ENCODE results near the gene FHAD1.
A peak's percentile ranks its signal among the peaks of the same experiment; 100 is the strongest.

The FHAD1 gene

GRCh38 chr1:15342408-15342967 lies 95.5 kb downstream of the FHAD1 start:
- H3K36me3 ChIP-seq (ENCODE audit: control insufficient read depth, insufficient read depth, low read length) = no peaks in the 10 kb centered on the region
- H3K4me1 ChIP-seq = no peaks in the 10 kb centered on the region
- no peaks in the 10 kb centered on the region for H3K79me2 ChIP-seq
- TF ChIP-seq CTCF (IDR thresholded peaks at IDR 0.05) = no peak
- no peak overlapping the region for H3K9ac ChIP-seq
- H3K9me3 ChIP-seq (ENCODE audit: control insufficient read depth, low read length) = no peaks in the 10 kb centered on the region
- no peak overlapping the region for H2AFZ ChIP-seq
- H3K27me3 ChIP-seq (ENCODE audit: control insufficient read depth, insufficient read depth, low read length) = no peaks in the 10 kb centered on the region
- H3K4me2 ChIP-seq (ENCODE audit: low read length) = no peak overlapping the region
- no peak overlapping the region for H3K27ac ChIP-seq
- H3K4me3 ChIP-seq (ENCODE audit: low read depth, low read length) = no peak overlapping the region

GRCh38 chr1:15343099-15343498 lies 96.1 kb downstream of the FHAD1 start:
- no peak overlapping the region for H3K9ac ChIP-seq
- no peaks in the 10 kb centered on the region for H3K4me1 ChIP-seq
- no peak overlapping the region for H3K4me3 ChIP-seq (ENCODE audit: low read depth, low read length)

GRCh38 chr1:15343729-15344128 lies 96.7 kb downstream of the FHAD1 start:
- no peaks in the 10 kb centered on the region for H3K36me3 ChIP-seq (ENCODE audit: control insufficient read depth, insufficient read depth, low read length)

More at GRCh38 chr1:15343099-15343498, 96.1 kb downstream of the FHAD1 start:
- Histone ChIP-seq H3K4me2 (ENCODE audit: low read length) (no peak overlapping the region), H3K36me3 (ENCODE audit: control insufficient read depth, insufficient read depth, low read length) (no peaks in the 10 kb centered on the region), H3K79me2 (no peaks in the 10 kb centered on the region), H3K27ac (no peak overlapping the region), H2AFZ (no peak overlapping the region), H3K9me3 (ENCODE audit: control insufficient read depth, low read length) (no peaks in the 10 kb centered on the region), H3K27me3 (ENCODE audit: control insufficient read depth, insufficient read depth, low read length) (no peaks in the 10 kb centered on the region)
- TF ChIP-seq CTCF (IDR thresholded peaks at IDR 0.05) = no peak

GRCh38 chr1:15344380-15344779 lies 97.4 kb downstream of the FHAD1 start:
- Histone ChIP-seq H3K4me3 (ENCODE audit: low read depth, low read length) (no peak overlapping the region), H3K27ac (no peak overlapping the region), H3K4me2 (ENCODE audit: low read length) (no peak overlapping the region)

More at GRCh38 chr1:15343729-15344128, 96.7 kb downstream of the FHAD1 start:
- Histone ChIP-seq H3K27ac (no peak overlapping the region), H3K4me1 (no peaks in the 10 kb centered on the region), H3K9me3 (ENCODE audit: control insufficient read depth, low read length) (no peaks in the 10 kb centered on the region), H3K4me3 (ENCODE audit: low read depth, low read length) (no peak overlapping the region), H2AFZ (no peak overlapping the region), H3K9ac (no peak overlapping the region), H3K4me2 (ENCODE audit: low read length) (peak overlapping the region; percentile 34), H3K79me2 (no peaks in the 10 kb centered on the region), H3K27me3 (ENCODE audit: control insufficient read depth, insufficient read depth, low read length) (no peaks in the 10 kb centered on the region)
- no peak for TF ChIP-seq CTCF (IDR thresholded peaks at IDR 0.05)

More at GRCh38 chr1:15344380-15344779, 97.4 kb downstream of the FHAD1 start:
- Histone ChIP-seq H3K4me1 (no peaks in the 10 kb centered on the region), H3K36me3 (ENCODE audit: control insufficient read depth, insufficient read depth, low read length) (no peaks in the 10 kb centered on the region), H3K79me2 (no peaks in the 10 kb centered on the region), H3K9ac (no peak overlapping the region), H3K9me3 (ENCODE audit: control insufficient read depth, low read length) (no peaks in the 10 kb centered on the region), H2AFZ (no peak overlapping the region), H3K27me3 (ENCODE audit: control insufficient read depth, insufficient read depth, low read length) (no peaks in the 10 kb centered on the region)
- TF ChIP-seq CTCF (IDR thresholded peaks at IDR 0.05) = no peak

All from parathyroid adenoma (tissue), 2 donors.